Inflammatory macrophage treated with lipopolysaccharide for 1 hour (primary cell): ENCODE results near the gene TNC.

Experiments used
- DNase-seq, 2 donors: peaks; one replicate each; pipeline ENCODE4 v3.0.0-alpha.2; 2020 to 2022

TNC gene

DNA sequence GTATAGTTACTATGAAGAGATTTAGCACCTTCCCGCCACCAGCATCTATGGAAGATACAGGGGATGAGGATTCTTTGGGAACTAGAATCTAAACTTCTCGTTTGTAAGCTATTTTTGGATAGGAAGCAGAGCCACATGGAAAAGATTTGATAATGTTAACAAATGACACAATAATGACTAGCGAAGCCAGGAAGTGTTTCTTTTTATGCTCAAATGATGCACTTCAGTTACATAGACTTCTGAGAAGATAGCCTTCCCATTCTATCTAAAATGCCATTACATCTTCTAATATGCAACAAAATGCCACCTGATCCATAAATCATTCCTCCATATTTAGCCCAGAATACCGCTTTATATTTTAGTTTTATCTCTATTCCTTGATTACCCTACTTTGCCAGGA is 17.0 kb upstream of the TNC start:
- no peak for DNase-seq

DNA sequence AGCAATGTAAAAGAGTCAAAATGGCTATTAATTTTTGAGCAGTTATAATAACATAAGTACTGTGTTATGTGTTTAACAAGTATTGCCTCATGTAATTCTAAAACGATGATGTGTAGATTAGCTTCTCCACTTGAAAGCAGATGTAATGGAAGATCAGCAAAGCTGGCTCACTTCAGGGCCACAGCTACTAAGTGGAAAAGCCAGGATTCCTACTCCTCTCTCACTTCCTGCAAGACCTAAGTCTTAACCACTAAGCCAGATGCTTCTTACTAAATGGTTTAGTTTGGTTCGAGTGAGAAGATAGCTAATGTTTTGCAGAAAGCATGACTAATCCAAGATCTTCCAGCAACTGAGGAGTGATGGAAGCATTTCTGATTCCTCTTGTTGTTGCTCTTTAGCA is 15.7 kb upstream of the TNC start:
- DNase-seq: no peak

DNA sequence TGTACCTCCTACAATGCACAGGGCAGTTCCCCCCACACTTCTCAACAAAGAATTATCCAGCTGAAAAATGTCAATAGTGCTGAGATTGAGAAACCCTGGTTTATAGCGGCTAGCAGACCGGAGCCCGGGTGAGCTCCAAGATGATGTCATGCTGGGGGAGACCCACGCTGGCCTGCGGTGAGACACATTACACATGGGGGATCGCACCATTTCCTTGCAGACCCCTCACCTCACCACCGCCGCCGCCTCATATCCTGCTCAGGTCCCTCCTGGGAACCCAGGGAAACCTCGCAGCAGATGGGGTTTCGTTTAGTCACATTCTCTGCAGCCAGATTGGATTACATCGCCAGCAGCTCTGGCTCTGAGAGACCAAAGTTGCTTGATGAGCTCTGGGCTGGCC is 14.7 kb upstream of the TNC start:
- DNase-seq: no peak

DNA sequence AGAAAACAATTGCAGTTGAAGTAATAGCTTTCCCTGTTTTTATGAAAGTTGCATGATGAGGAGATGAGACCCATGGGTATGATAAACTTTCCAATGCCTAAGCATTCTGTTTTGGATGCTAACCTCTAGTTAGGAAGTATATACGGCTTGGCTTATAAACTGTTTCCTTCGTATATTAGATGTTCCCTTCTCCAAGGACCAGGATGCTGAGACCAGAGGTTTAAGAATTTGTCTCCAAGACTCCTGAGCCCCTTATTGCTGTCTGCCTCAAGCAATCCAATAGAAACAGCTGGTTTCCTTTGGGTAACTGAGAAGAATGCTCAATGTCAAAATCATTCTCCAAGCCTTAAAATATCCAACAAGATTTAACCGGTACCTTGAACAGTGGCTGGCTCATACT is 12.2 kb upstream of the TNC start:
- no peak for DNase-seq

DNA sequence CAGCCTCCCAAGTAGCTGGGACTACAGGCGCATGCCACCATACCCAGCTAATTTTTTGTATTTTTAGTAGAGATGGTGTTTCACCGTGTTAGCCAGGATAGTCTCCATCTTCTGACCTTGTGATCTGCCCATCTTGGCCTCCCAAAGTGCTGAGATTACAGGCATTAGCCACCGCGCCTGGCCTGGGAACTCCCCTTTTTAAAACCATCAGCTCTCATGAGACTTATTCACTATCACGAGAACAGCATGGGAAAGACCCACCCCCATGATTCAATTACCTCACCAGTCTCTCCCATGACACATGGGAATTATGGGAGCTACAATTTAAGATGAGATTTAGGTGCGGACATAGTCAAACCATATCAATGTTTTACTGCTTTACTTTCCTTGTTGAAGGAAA is 10.8 kb upstream of the TNC start:
- peak in 1 of 2 donors; percentile 30 for DNase-seq

DNA sequence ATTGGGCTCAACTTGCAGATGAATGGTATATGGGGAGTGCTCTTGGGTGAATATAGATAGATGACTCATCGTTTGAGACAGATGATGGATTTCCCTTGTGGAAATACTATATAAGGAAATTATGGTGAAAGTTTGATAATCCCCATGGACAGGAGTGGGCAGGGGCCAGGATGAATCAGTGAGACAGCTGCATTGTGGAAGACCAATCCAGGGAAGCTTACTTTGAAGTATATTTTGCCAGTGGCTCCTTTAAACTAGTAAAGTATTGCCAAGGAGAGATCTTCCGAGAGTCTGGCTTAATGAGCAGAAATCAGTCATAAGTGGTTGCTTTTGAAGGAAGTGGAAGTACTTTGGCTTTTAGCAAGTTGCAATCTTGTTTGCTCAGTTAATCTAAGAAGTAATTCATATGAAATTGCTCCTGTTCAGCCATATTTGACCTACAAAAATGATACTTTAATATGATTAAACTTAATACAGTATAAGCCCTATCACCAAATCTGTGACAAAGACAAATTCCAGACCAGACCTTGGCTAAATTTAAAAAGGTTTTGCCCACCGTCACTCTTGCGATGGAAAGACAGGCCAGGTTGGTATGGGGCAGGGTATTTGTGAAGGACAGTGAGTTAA is 9.3 kb upstream of the TNC start:
- DNase-seq: peak; percentile 46 to 79

DNA sequence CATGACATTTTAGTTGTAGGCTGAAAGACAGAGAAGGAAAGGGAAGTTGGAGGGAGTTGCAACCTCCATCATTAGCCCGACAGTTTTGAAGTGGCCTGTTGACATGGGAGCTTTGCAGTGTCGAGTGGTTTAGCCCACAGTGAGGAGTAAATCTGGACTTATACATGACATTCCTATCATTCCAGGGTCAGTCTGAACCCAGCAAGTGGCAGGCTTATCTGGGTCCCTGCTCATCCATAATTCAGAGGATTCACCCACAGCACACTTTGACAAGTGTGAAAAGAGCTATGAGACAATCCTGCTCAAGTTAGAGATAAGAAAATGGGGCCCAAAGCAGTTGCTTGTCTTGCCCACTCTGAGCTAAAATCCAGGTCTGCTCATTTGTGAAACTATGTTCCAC is 8.4 kb upstream of the TNC start:
- no peak for DNase-seq

DNA sequence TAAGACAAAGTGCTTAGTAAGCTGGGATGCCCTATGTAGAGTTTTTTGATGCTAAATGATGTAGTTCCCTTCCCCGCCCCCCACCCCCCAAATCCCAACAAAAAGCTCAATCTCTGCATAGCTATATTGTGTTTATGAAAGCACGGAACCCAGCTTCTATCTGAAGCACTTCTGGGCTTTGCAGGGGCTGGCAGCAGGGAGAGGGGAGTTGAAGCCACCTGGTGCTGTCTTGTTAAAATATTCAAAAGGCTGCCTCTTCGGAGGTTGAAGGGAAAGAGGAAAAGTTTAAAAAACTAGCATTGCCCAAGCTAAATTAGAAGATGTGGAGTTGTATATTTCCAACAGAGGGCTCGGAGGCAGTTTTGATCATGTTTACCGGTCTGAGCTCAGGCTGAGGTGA is 5.0 kb upstream of the TNC start:
- DNase-seq: no peak

DNA sequence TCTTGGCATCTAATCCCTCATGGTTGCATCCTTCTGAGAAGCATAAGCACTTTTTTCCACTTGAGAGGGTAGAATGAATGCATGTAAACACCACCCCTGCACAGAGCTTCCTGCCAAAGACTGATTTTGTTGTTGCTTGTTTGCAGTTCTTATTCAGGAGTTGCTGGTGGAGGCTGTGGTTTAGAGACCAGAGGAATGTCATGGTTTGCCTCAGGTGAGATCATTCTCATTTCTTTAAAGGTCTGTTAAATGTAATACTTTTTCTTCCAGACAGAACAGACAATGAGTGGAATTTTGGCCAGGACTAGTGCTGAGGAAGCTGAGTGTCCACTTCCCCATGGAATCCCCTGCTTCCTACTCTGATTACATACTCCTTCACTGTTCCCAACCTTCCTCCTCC is 3.2 kb upstream of the TNC start:
- no peak for DNase-seq

DNA sequence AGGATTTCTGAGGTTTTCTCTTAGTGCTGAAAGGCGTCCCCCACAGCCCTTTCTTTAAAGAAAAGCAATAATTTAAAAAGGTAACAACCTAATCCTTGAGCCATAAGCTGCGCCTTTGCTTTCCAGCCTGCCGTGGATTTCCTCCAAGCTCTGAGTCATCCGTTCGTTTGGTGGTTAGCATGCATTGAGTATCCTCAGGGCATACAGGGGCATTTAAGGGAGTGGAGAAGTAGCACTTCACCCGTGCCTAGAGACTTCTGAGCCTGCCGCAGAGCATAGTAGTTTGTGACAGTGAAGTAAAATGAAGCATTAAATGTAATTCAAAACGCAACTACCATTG is 892 bp upstream of the TNC start:
- peak; percentile 68 to 78 for DNase-seq

DNA sequence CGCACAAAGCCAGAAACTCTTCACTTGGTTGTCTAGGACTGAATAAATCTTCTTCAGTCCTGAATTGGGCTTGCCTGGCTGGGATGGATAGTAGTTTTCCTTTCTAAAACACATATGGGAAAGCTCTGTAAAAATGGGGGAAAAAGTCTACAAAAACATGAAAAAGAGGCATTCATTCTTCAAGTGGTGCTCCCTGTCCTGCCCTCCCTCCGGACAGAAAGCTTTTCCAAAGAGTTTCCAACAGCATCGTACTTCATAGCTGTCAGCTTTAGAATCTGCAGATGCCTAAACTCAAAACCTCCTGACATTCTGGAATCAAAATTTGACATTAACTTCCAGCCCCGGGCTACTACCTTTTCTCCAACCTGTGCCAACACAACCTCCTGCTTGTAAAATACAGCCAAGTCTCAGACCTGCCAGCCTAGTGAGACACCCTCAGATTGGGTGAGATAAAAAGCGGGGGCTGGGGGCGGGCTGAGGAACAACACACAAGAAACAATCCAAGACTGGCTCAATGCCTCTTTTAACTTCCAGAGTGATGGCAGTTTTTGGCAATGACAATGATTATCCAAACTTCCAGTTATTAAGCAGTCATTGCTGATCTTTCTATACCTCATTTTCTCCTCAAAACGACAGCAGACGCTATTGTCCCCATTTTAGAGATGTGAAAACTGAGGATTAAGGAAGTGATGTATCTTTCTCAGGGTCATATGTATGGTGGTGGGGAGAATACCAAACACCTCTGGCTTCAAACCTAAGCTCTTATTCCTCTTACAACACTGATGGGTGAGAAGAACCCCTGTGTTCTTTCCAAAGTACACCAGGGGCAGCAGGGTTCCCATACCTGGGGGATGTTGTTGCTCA is 1.3 kb downstream of the TNC start:
- DNase-seq: no peak

DNA sequence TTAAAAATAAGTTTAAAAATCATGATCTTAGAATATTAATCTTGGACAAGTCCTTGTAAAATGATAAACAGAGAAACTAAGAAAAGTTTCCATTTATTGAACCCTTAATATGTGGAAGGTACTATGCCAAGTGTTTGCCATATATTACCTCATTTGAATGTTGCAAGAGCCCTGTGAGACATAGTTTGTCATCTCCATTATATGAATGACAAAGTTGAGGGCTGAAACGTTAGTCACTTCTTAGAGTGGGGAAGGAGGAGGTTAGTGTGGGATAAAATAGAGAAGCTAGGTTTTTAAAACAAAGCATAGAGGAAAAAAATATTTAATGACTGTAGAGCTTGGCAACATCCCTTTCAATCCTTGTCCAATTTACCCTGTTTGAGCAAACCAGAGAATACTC is 2.0 kb downstream of the TNC start:
- peak; percentile 92 to 93 for DNase-seq

DNA sequence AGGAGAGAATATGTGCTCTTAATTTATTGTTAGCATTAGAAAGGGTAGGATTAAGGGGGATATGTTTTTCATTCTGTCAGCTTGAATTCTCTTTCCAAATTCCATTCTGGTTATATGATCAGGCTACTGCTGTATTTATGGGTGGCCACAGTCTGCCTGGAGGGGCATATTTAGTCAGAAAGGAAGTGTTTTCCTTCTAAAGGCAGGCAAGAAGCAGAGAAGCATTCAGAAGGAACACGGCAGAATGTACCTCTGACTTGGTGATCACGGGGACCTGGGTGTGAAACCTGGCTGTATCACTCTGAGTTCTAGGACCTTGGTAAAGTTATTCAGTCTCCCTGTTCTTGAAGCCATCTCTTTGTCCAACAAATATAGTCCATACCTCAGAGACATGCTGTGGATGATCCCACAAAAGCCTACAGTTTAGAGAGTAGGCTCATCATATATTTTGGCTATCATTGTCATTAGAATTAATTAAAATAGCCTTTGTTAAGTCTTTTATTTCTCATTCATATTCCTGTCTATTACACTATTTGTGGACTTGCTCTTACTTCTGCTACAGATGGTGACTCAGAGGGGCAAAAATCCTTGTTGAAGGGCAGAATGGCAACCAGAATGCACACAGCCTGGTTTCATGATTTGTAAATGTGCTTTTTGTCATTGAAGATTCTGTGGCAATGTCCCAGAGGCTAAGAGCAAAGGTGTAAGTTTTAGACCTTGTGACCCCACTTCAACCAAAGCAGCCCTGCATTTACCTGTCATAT is 2.7 kb downstream of the TNC start:
- DNase-seq: peak; percentile 33 to 35

DNA sequence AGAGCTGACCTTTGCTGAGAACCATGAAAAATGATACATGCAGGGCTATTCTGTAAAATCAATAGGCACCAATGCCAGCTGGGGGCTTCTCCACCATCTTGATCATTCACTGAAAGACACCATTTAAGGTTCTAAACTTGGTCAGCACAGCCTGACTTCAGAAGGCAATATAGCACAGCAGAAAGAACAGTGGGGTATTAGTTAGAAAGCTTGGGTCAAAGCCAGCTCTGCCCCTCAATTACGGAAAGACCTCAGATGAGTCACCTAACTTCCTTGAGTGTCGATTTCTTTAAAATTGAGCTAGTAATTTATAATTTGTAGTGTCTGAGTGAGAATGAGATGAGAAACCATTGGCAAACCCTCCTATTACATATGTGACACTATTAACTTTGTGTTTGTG is 3.4 kb downstream of the TNC start:
- no peak for DNase-seq

DNA sequence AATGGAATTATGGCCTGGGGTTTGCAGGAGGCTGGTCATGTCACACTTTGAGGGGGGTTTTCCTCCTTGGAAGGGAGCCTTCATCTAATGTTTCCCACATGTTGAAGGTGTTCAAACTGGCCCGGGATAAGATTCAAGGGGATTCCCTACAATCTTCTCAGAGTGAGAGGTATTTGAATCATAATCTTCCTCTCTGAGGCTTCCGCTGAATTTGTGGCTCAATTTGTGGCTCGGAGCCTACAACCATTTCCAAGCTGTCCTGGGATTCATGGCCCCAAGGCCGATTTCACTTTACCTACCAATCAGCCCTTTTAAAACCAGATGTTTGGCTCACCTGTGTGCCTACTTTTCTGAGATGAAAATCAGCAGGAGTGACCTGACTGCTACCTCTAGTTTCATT is 3.9 kb downstream of the TNC start:
- DNase-seq: no peak

DNA sequence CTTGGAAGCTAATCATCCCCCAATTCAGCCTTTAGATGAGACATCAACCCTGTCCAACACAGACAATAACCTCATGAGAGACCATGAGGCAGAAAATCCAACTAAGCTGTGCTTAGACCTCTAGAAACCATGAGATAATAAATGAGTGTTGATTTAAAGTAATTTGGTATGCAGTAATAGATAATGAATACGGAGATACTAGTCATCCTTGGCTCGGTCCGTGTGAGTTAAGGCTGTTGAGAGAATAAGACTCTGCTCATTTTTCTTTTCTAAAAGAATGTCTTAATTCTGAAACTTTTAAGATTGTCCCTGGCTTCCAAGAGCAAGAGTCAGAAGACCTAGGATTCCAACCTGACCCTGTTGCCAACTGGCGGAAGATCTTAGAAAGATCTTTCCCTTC is 6.1 kb downstream of the TNC start:
- DNase-seq: no peak

DNA sequence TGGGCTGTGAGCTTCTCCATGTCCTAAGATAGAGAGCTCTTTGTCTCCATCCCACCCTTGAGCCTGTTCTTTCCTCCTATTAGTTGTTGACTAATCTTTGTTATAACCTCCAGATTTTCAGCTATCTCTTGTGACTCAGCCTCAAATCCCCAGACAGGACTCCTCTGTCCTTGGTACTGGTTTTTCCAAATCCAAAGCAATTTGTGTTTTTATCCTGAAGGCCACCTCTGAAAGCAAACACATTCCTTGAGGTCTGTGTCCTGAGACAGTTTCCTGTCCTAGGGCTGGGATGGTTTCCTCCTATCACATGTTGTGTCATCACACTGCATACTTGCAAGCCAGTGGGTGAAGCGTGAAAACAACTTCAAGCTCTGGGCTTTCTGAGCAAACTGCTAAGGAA is 8.5 kb downstream of the TNC start:
- no peak for DNase-seq

DNA sequence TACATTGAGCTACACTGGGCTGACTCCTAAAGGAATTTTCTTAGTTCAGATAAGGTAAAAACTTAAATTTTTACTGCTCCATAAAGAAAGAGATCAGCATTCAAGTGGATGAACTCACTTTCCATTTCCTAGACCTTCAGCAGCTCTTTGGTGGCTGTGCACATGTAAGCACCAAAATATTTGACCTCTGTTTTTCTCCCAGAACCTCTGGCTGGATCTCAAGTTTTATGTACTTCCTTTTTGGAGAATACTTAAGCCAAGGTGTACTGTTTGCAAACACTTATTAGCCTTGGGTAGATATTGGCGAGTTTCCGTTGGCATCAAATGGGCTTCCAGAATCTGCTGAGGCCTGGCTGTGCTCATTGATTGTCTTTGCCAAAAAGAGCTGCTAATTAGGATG is 10.3 kb downstream of the TNC start:
- no peak for DNase-seq

DNA sequence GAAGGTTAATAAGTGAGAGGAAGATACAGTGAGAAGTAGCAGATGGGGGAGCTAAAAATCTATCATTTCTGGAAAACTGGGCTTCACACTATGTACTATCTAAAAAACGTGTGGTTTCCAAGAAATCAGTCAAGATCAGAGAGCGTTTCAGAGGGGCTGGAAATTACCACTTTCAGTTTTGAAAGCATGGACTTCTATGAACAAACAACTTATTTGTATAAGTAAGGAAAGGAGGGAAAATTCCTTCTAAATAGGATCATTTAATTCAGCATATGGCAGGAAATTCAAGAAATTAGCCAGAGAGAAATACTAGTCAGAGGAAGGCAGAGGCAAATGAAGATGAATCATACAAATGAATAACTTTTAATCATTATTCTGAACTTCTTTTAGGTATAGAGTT is 11.3 kb downstream of the TNC start:
- no peak for DNase-seq

DNA sequence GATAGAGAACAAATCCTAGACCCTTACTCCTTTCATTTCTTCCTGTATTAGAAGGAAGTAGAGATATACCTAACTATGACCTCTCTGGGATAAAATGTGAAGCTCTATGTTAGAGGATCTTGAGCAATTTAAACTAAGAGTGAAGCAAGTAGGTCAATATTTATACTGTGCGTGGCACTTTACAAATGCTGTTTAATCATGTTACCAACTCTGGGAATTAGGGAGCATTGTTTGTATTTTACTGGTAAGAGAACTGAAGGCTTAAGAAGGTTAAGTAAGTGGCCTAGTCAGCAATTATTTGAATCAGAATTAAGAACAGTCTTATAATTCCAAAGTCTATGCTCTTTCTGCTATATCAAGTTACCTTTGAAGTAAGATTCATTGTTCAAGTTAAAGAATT is 12.0 kb downstream of the TNC start:
- no peak for DNase-seq

DNA sequence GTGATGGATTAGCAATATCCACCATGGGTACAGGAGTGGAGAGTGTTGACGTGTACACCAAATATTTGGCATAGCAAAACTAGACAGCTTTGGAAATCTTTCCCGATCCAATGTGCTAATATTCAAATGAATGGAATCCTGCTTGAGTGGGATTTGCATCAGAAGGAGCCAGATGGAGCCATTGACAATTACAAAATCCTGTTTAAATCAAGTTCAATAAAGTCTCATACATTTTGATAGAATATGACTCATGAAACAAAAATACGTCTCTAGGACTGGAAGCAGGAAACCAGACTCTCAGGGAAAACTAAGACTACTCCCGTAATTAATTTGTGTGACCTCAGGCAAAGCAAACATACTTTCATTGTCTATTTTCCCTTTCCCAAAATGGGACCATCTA is 13.0 kb downstream of the TNC start:
- no peak for DNase-seq

DNA sequence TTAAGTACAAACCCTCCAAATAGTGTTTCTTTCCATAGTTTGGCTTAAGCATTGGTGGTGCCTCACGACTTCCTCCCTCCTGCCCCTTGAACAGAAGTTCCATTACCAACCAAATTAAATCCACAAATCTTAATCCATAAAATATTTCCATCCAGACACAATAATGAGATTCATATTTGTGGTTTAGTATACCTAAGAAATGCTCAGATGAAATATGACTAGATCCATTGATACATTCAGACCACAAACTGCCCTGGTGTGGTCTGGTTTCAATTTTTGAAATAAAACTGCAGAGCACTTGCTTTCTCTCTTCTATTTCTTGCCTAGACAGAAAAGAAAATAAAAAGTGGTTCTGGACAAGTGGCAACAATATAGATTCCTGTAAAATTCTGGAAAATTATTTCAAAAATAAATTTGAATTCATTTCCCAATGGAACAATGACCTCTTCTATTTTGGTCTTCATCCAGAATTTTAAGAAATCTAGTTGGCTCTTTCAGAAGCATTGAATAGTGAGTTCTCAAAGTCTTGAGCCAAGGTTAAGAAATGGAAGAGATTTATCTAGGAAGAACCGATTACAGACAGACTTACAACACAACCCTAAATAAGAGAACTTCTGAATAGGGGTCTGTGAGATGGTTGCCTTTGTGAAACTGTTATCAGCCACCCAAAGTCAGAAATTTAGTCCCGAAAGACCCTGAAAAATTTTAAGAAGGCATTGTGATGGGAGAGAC is 14.0 kb downstream of the TNC start:
- DNase-seq: no peak

DNA sequence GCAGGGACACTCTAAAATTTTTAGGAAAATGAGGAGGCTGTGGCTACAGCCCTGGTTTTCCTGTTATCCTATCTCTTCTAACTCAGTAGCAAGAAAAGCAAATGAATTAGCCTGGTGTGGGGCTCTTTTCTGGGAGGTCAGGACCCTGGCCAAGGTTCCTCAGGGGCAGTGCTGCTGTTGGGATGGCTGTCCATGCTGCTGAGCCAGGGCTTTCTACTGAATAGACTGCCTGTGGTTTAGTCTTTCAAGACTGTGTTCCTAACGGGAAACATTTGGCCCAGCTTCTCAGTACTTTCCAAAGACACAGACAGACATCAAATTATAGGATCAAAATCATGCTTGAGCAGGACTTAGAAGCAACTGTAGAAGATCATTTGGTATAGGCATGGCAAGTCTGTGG is 18.1 kb downstream of the TNC start:
- DNase-seq: no peak
